Ovary (tissue), 3 donors: ENCODE data around the gene ZMAT3.

Experiments
- EP300 ChIP-seq: sonication (generic); formaldehyde crosslinking; IDR thresholded peaks from one replicate; pipeline ENCODE4 v1.6.1; 2017; ENCODE audit warnings: antibody characterized with exemption
- TF ChIP-seq, protein P1 (sequence below), 3 donors: fragments of 450-650 bp in 2 of 3; fragments of 200-600 bp in 1 of 3; IDR thresholded peaks; one replicate each; pipeline versions ENCODE4 v1.5.1 to v1.8.0; 2016 to 2022; ENCODE audit warnings: antibody characterized with exemption in 3 of 3, mild to moderate bottlenecking in 1 of 3
- donor health status: DM: no; HTN: no; CAD: no.

DNA sequence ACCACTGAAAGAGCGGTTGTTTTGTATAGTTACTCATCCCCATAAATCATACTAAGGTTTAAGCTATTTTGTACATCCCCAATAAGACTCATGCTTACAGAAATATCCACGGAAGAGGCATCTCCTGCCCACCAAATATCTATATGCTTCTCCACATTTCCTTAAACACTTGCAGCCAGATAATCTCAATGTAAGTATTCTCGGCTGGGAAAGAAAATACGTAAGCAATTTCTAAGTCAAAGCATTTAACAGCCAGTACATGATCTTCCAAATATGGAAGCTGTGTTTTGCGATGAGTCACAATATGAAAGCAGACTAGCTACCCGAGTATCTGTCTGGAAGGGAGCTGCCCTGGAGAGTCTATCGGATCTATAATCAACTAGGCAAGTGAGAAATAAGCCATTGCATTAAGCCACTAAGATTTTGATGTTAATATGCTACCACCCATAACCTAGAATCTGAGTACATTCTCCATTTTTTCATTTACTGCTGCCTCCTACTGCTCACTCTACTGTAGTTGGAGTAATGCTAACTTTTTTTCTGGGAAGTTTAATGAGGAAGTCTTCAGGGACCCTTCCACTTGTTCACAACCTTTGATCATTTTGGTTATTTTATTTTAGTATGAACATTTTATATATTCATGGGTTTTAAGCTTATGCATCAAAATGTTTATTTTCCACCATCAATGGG lies 26.9 kb upstream of the ZMAT3 start:
- TF ChIP-seq, protein P1, sequence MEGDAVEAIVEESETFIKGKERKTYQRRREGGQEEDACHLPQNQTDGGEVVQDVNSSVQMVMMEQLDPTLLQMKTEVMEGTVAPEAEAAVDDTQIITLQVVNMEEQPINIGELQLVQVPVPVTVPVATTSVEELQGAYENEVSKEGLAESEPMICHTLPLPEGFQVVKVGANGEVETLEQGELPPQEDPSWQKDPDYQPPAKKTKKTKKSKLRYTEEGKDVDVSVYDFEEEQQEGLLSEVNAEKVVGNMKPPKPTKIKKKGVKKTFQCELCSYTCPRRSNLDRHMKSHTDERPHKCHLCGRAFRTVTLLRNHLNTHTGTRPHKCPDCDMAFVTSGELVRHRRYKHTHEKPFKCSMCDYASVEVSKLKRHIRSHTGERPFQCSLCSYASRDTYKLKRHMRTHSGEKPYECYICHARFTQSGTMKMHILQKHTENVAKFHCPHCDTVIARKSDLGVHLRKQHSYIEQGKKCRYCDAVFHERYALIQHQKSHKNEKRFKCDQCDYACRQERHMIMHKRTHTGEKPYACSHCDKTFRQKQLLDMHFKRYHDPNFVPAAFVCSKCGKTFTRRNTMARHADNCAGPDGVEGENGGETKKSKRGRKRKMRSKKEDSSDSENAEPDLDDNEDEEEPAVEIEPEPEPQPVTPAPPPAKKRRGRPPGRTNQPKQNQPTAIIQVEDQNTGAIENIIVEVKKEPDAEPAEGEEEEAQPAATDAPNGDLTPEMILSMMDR (IDR thresholded peaks at IDR 0.05) = no peak
- no peak for TF ChIP-seq EP300
